CD4-positive, alpha-beta T cell (primary cell): ENCODE results near the gene SHTN1. TPM values are rescaled to one million over a fixed set of nuclear protein-coding genes. Genes with fewer than 3 reads are reported as not detected.

ENCODE experiments used
- ATAC-seq: fragments of 200-7000 bp; cut with Tn5 transposase; one replicate; pipeline ENCODE4 v1.10.0; 2022; ENCODE audit warnings: mild to moderate bottlenecking; ENCODE audit not compliant: poor library complexity
- CTCF ChIA-PET: fragments of 350-600 bp; sonication (Branson Sonifier 250); formaldehyde crosslinking; loops from one replicate; lab custom pipeline; 2021; ENCODE audit warnings: antibody characterized with exemption, inconsistent platforms; lab: Charles Lee
- POLR2A ChIA-PET: fragments of 350-600 bp; sonication (Branson Sonifier 250); formaldehyde crosslinking; loops from one replicate; lab custom pipeline; 2021; ENCODE audit warnings: antibody characterized with exemption, inconsistent platforms; lab: Charles Lee
- DNase-seq, 14 experiments: peaks; one replicate each; pipeline ENCODE4 v3.0.0-alpha.2; 2013 to 2020; ENCODE audit warnings: mixed read lengths in 2 of 14
- H3K27ac ChIP-seq, 2 donors: one replicate each; pipeline versions ENCODE4 v1.5.1 to v1.7.0; 2013; ENCODE audit warnings: low read length in 2 of 2, low read depth in 1 of 2, mild to moderate bottlenecking in 1 of 2
- H3K27me3 ChIP-seq, 2 experiments: 1 replicate in 1 of 2; 2 replicates in 1 of 2; pipeline versions ENCODE4 v1.6.1 to v1.7.0; 2013; ENCODE audit warnings: low read length in 2 of 2, control low read depth in 1 of 2, mild to moderate bottlenecking in 1 of 2, moderate library complexity in 1 of 2; ENCODE audit not compliant: insufficient read depth in 2 of 2, control insufficient read depth in 1 of 2
- H3K36me3 ChIP-seq: one replicate; pipeline ENCODE4 v1.6.1; 2013; ENCODE audit warnings: low read length, control low read depth; ENCODE audit not compliant: insufficient read depth
- H3K4me1 ChIP-seq: one replicate; pipeline ENCODE4 v1.6.1; 2013; ENCODE audit warnings: low read length, control low read depth; ENCODE audit not compliant: insufficient read depth
- H3K4me3 ChIP-seq: one replicate; pipeline ENCODE4 v1.5.1; 2013; ENCODE audit warnings: mild to moderate bottlenecking, low read length, moderate library complexity
- H3K9me3 ChIP-seq, 2 experiments: 1 replicate in 1 of 2; 2 replicates in 1 of 2; pipeline versions ENCODE4 v1.6.1 to v1.7.0; 2013; ENCODE audit warnings: low read length in 2 of 2, mild to moderate bottlenecking in 2 of 2, control low read depth in 1 of 2, moderate library complexity in 1 of 2; ENCODE audit not compliant: control insufficient read depth in 1 of 2, insufficient read depth in 1 of 2
- H3K27ac Mint-ChIP-seq: one replicate; pipeline ENCODE4 v1.8.0; 2020; ENCODE audit warnings: mixed read lengths
- H3K27me3 Mint-ChIP-seq: one replicate; pipeline ENCODE4 v1.8.0; 2021; ENCODE audit warnings: mixed read lengths
- H3K36me3 Mint-ChIP-seq: one replicate; pipeline ENCODE4 v1.8.0; 2021; ENCODE audit warnings: low read depth, mixed read lengths
- H3K4me1 Mint-ChIP-seq: one replicate; pipeline ENCODE4 v1.8.0; 2021; ENCODE audit warnings: low read depth, mixed read lengths
- H3K4me3 Mint-ChIP-seq: one replicate; pipeline ENCODE4 v1.8.0; 2020; ENCODE audit warnings: mild to moderate bottlenecking, mixed read lengths
- H3K9me3 Mint-ChIP-seq: one replicate; pipeline ENCODE4 v1.8.0; 2020; ENCODE audit warnings: mixed read lengths
- CTCF ChIP-seq: fragments of 200-600 bp; IDR thresholded peaks from one replicate; pipeline ENCODE4 v1.8.0; 2022; ENCODE audit warnings: antibody characterized with exemption, mild to moderate bottlenecking
- intact Hi-C, 2 experiments: fragments of 100-400 bp; cut with DNase I in 1 of 2; cut with micrococcal nuclease in 1 of 2; formaldehyde crosslinking; loops; one replicate each; pipeline versions ENCODE4 v1.15.1 to v1.9.0; 2023 to 2025; cut with DNase I, micrococcal nuclease
- total RNA-seq, 174 experiments: library from RNA in 2 of 174; stranded (reverse) in 2 of 174; gene quantifications; one replicate each; pipeline ENCODE4 v1.2.3 and lab custom pipeline; 2021 to 2026

Gene SHTN1
- total RNA-seq, 2 experiments from 2014 or later = 0.75 to 0.85 TPM

- Histone ChIP-seq H3K27ac (no peak overlapping the region), H3K27me3 (no peaks in the 10 kb centered on the region), H3K4me3 (no peak overlapping the region), H3K4me1 (no peaks in the 10 kb centered on the region), H3K36me3 (no peaks in the 10 kb centered on the region), H3K9me3 (no peaks in the 10 kb centered on the region)
- no peak for ATAC-seq
- H3K4me3 Mint-ChIP-seq = no peak overlapping the region
- H3K27me3 Mint-ChIP-seq = peaks cover 34% of the 10 kb centered on the region
- no peak overlapping the region for H3K27ac Mint-ChIP-seq
- CTCF ChIA-PET = no interaction called here
- intact Hi-C loops = no loop called here
- no peak for DNase-seq
- no peaks in the 10 kb centered on the region for H3K36me3 Mint-ChIP-seq
- no peaks in the 10 kb centered on the region for H3K4me1 Mint-ChIP-seq
- no peaks in the 10 kb centered on the region for H3K9me3 Mint-ChIP-seq
- no peak for TF ChIP-seq CTCF
- POLR2A ChIA-PET = no interaction called here
These were observed 125.2 kb downstream of the SHTN1 start for GRCh38 chr10:116879817-116880216.

GRCh38 chr10:116878123-116878522 is 126.9 kb downstream of the SHTN1 start:
- ChIA-PET CTCF (no interaction called here), POLR2A (no interaction called here)
- Histone ChIP-seq H3K27me3 (no peaks in the 10 kb centered on the region), H3K4me3 (no peak overlapping the region), H3K4me1 (no peaks in the 10 kb centered on the region), H3K27ac (no peak overlapping the region), H3K9me3 (no peaks in the 10 kb centered on the region), H3K36me3 (no peaks in the 10 kb centered on the region)
- Mint-ChIP-seq H3K36me3 (no peaks in the 10 kb centered on the region), H3K4me1 (no peaks in the 10 kb centered on the region), H3K27ac (no peak overlapping the region), H3K4me3 (no peak overlapping the region), H3K27me3 (peaks cover 26% of the 10 kb centered on the region), H3K9me3 (no peaks in the 10 kb centered on the region)
- no peak for DNase-seq
- ATAC-seq = no peak
- TF ChIP-seq CTCF = no peak
- intact Hi-C loops = no loop called here

GRCh38 chr10:116877391-116877790 is 127.6 kb downstream of the SHTN1 start:
- Mint-ChIP-seq H3K27ac (no peak overlapping the region), H3K4me1 (no peaks in the 10 kb centered on the region), H3K4me3 (no peak overlapping the region), H3K9me3 (no peaks in the 10 kb centered on the region), H3K27me3 (peaks cover 25% of the 10 kb centered on the region), H3K36me3 (no peaks in the 10 kb centered on the region)
- intact Hi-C loops = no loop called here
- ChIA-PET POLR2A (no interaction called here), CTCF (no interaction called here)
- Histone ChIP-seq H3K9me3 (no peaks in the 10 kb centered on the region), H3K27me3 (no peaks in the 10 kb centered on the region), H3K4me3 (no peak overlapping the region), H3K36me3 (no peaks in the 10 kb centered on the region), H3K4me1 (no peaks in the 10 kb centered on the region), H3K27ac (no peak overlapping the region)
- ATAC-seq (no peak), DNase-seq (no peak)
- TF ChIP-seq CTCF = no peak
